NB4 (cell line): Measurements from ENCODE around the gene LTK.

Experiments
- POLR2A ChIP-seq: IDR thresholded peaks from 2 replicates; pipeline ENCODE4 v1.6.1; 2011; ENCODE audit warnings: mild to moderate bottlenecking; ENCODE audit not compliant: insufficient read length; ENCODE audit errors: extremely low read depth
- TF ChIP-seq, protein P1 (sequence below): IDR thresholded peaks from one replicate; pipeline ENCODE4 v1.5.1; 2012; ENCODE audit warnings: low read depth, low read length

DNA sequence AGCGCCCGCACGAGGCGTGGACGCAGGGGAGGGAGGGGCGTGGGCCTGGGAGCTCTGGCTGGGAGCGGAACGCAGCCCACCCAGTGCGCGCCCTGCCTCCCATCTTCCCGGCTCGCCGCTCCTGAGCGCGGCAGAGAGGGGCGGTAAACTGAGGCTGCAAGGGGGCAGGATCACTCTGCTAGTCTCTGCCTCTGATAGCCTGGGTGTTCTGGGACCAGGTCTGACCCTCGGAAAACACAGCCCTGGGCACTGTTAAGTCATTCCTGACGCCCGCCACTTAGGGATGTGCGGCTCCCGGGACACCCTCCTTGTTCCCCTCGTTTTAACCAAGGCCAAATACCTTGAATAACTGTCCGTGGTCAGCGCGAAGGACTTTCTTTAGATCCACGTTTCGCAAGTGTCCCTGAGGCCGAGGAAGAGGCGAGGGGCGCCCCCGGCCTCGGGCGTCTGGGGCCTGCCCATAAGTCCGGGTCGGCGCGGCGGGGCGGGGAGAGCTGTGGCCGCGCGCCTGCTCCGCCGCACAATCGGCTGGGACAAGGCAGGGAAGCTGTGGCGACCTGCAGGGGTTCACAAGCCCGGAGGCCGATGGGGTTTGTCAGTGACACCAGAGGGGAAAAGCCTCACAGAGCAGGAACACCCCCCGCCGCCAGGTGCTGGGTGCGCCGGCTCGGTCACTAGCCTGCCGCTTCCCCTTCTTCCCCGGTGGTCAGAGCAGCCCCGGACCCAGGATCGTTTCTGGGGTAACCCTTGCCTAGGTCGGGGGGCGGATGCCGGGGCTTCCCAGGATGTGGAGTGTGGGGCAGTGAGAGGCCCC, 18.5 kb downstream of the LTK start:
- TF ChIP-seq, protein P1, sequence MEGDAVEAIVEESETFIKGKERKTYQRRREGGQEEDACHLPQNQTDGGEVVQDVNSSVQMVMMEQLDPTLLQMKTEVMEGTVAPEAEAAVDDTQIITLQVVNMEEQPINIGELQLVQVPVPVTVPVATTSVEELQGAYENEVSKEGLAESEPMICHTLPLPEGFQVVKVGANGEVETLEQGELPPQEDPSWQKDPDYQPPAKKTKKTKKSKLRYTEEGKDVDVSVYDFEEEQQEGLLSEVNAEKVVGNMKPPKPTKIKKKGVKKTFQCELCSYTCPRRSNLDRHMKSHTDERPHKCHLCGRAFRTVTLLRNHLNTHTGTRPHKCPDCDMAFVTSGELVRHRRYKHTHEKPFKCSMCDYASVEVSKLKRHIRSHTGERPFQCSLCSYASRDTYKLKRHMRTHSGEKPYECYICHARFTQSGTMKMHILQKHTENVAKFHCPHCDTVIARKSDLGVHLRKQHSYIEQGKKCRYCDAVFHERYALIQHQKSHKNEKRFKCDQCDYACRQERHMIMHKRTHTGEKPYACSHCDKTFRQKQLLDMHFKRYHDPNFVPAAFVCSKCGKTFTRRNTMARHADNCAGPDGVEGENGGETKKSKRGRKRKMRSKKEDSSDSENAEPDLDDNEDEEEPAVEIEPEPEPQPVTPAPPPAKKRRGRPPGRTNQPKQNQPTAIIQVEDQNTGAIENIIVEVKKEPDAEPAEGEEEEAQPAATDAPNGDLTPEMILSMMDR, result no peak
- TF ChIP-seq POLR2A, result no peak
